Endothelial cell (in vitro differentiated cells): ENCODE results near the gene CALCB. TPM values are rescaled to one million over a fixed set of nuclear protein-coding genes. Genes with fewer than 3 reads are reported as not detected.

Source experiments
- DNase-seq: peaks from one replicate; pipeline ENCODE4 v3.0.0; 2021; ENCODE audit warnings: low spot score
- H3K27ac Mint-ChIP-seq: one replicate; pipeline ENCODE4 v1.8.0; 2021; ENCODE audit warnings: mixed read lengths, inconsistent platforms; ENCODE audit not compliant: unreplicated experiment
- H3K27me3 Mint-ChIP-seq: one replicate; pipeline ENCODE4 v1.8.0; 2021; ENCODE audit warnings: mild to moderate bottlenecking, moderate library complexity, mixed read lengths, inconsistent platforms; ENCODE audit not compliant: unreplicated experiment
- H3K36me3 Mint-ChIP-seq: one replicate; pipeline ENCODE4 v1.8.0; 2021; ENCODE audit warnings: mild to moderate bottlenecking, low read depth, mixed read lengths, inconsistent platforms; ENCODE audit not compliant: unreplicated experiment
- H3K4me1 Mint-ChIP-seq: one replicate; pipeline ENCODE4 v1.8.0; 2021; ENCODE audit warnings: mild to moderate bottlenecking, mixed read lengths, inconsistent platforms; ENCODE audit not compliant: unreplicated experiment
- H3K4me3 Mint-ChIP-seq: one replicate; pipeline ENCODE4 v1.8.0; 2021; ENCODE audit warnings: mild to moderate bottlenecking, mixed read lengths, inconsistent platforms; ENCODE audit not compliant: unreplicated experiment
- H3K9me3 Mint-ChIP-seq: one replicate; pipeline ENCODE4 v1.8.0; 2021; ENCODE audit warnings: mixed read lengths, inconsistent platforms; ENCODE audit not compliant: unreplicated experiment
- total RNA-seq: library from RNA; stranded (reverse); fragmentation: NEBNext Ultra II Directional; extraction: Animal tissue kit (Norgen Biotek cat#: 25700); gene quantifications from one replicate; pipeline ENCODE4 v1.2.1, GENCODE V29; 2021; ENCODE audit not compliant: unreplicated experiment
- TF ChIP-seq, protein P1 (sequence below): fragments of 200-600 bp; sonication (generic); IDR thresholded peaks from one replicate; pipeline ENCODE4 v1.5.0; 2021; ENCODE audit warnings: antibody characterized with exemption; ENCODE audit not compliant: unreplicated experiment

The CALCB gene
- total RNA-seq, 1 donor from 2014 or later: 0.28 TPM

DNA sequence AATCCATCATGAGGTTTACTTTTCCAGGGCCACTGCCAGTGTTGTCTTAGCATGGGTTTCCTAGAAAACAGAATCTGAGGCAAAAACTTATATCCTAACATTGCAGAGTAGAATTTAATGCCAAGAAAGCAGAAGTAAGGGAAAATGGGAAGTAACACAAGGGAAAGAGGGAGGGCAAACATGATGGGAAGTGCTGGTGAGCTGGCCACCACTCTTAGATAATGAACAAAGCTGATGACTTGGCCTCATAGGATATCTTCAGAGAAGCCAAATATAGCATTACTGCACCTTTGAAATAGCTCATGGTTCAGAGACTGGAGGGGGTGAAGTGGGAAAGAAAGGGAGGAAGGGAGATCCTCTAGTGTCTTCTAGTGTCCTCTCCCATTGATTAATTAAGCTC, 24.8 kb upstream of the CALCB start:
- H3K4me1 Mint-ChIP-seq: no peaks in the 10 kb centered on the region
- TF ChIP-seq, protein P1, sequence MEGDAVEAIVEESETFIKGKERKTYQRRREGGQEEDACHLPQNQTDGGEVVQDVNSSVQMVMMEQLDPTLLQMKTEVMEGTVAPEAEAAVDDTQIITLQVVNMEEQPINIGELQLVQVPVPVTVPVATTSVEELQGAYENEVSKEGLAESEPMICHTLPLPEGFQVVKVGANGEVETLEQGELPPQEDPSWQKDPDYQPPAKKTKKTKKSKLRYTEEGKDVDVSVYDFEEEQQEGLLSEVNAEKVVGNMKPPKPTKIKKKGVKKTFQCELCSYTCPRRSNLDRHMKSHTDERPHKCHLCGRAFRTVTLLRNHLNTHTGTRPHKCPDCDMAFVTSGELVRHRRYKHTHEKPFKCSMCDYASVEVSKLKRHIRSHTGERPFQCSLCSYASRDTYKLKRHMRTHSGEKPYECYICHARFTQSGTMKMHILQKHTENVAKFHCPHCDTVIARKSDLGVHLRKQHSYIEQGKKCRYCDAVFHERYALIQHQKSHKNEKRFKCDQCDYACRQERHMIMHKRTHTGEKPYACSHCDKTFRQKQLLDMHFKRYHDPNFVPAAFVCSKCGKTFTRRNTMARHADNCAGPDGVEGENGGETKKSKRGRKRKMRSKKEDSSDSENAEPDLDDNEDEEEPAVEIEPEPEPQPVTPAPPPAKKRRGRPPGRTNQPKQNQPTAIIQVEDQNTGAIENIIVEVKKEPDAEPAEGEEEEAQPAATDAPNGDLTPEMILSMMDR: no peak
- no peak overlapping the region for H3K4me3 Mint-ChIP-seq
- H3K27ac Mint-ChIP-seq: no peak overlapping the region
- no peaks in the 10 kb centered on the region for H3K27me3 Mint-ChIP-seq
- no peaks in the 10 kb centered on the region for H3K9me3 Mint-ChIP-seq
- DNase-seq: no peak
- H3K36me3 Mint-ChIP-seq: no peaks in the 10 kb centered on the region

DNA sequence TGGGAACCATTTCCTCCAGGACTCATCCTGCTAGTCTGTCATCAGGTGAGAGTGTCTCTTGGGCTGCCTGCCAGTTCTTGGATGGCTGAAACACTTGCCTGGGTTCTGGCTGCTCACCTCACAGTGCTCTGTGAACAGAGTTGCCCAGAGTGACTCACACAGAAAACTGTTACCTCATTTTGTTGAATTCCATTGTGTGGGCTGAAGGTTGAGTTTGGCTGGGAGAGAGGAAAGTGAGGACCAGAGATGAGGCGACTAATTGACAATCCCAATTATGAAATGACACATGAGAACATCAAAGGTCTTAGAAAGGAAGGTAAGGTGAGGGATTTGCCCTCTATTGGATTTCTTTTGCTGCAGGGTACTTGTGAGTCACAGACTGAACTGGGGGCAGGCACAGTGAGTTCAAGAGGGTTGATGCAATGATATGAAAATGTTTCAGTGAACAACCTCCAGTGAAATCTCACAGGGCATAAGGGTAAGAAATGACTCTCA, 20.2 kb upstream of the CALCB start:
- DNase-seq: no peak
- Mint-ChIP-seq H3K27me3 (no peaks in the 10 kb centered on the region), H3K27ac (no peak overlapping the region), H3K9me3 (no peaks in the 10 kb centered on the region), H3K4me3 (no peak overlapping the region), H3K4me1 (no peaks in the 10 kb centered on the region), H3K36me3 (no peaks in the 10 kb centered on the region)
- TF ChIP-seq, protein P1: no peak

DNA sequence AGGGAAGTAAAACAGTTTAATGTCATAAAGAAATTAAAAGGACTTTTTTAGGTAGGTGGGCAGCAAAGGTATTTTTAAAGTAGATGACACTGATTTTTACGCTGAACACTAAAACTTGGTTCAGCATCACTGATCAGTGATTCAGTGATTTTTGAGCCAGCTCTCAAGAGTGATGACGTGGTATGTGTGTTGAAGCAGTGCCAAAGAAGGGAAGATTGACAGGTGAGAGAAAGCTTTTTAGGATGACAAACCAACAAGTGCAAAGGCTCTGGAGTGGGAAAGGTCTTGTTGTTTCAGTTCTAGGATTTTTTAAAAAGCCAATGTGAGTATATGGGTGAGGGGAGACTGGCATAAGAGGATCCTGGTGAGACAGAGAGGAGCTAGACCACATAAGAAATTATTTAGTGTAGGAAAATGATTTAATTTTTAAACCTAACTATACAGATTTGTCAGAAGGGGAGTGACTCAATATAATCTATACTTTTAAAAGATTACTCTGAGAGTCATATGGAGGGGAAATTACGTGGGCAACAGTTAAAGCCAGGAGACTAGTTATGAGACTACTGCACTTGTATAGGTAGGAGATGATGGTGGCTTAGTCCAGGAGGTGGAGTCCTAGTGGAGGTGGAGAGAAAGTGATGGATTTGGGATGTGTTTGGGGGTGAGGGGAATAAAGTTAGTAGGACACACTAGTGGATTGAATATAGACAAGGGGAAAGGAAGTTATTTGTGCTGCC, 17.6 kb upstream of the CALCB start:
- Mint-ChIP-seq H3K9me3 (no peaks in the 10 kb centered on the region), H3K27ac (no peak overlapping the region), H3K36me3 (no peaks in the 10 kb centered on the region), H3K4me1 (no peaks in the 10 kb centered on the region), H3K4me3 (no peak overlapping the region), H3K27me3 (no peaks in the 10 kb centered on the region)
- TF ChIP-seq, protein P1: no peak
- no peak for DNase-seq

DNA sequence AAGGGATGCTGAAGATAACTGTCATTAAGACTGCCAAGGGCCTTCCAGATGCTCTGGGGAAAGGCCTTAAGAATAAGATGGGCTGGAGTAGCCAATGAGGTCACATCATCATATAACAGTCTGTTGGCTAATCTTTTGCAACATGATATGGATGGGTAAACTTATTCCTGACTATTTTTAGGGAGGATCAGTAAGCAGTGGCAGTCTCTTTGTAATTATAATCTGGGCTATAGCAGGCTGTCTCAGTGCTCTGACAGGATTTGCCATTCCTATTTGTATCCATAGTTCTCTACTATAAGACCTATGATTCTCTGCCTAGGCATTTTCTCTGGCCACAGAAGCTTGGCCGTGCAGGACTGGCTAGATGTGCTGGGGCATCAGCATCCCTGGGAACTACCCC, 16.1 kb upstream of the CALCB start:
- DNase-seq: no peak
- no peaks in the 10 kb centered on the region for H3K36me3 Mint-ChIP-seq
- no peaks in the 10 kb centered on the region for H3K9me3 Mint-ChIP-seq
- H3K27me3 Mint-ChIP-seq: no peaks in the 10 kb centered on the region
- TF ChIP-seq, protein P1: no peak
- H3K27ac Mint-ChIP-seq: no peak overlapping the region
- no peaks in the 10 kb centered on the region for H3K4me1 Mint-ChIP-seq
- no peak overlapping the region for H3K4me3 Mint-ChIP-seq

DNA sequence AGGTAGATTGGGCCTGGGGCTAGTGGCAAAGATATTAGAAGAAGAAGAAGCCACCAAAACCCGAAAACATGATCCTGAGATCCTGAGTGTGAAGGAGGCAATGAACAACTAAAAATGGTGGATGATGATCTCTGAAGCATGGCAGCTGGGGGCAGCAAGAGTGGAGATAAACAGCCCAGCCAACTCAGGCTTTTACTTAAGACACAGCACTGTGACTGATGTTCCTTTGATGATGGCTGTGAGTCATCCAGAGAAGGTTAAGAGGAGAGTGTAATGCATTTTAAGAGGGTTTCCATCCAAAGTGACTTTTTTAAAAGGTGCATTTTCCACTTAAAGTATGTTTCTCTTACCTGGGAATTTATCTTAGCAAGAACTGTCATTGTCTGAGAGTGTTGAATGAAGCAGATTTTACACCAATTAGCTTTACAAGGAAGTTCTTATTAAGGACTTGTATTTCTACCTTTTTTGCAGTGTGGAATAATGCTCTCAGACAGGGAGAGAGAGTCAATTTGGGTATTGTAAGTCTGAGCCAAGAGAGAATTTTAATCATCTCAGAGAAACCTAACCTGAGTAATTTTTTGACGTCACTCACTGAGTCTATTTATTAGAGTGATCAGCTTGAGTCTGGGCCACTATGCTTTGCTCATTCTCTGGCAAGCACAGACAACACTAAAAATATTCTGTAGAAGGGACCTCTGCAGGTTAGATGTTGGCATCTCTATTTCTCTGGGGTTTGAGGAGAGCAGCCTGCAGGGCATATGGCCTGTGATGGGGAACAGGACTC, 14.1 kb upstream of the CALCB start:
- Mint-ChIP-seq H3K4me1 (no peaks in the 10 kb centered on the region), H3K27ac (no peak overlapping the region), H3K4me3 (no peak overlapping the region), H3K9me3 (no peaks in the 10 kb centered on the region), H3K36me3 (no peaks in the 10 kb centered on the region), H3K27me3 (no peaks in the 10 kb centered on the region)
- TF ChIP-seq, protein P1: no peak
- DNase-seq: no peak
